HEK293T (cell line): Measurements from ENCODE around the gene TUBA4A.

Experiments used
- ELF4 ChIP-seq: fragments of 450-650 bp; IDR thresholded peaks from 2 replicates; pipeline ENCODE4 v1.6.1; 2017; ENCODE audit warnings: antibody characterized with exemption
- FOXA1 ChIP-seq: fragments of 450-650 bp; IDR thresholded peaks from 2 replicates; pipeline ENCODE4 v1.6.1; 2016; ENCODE audit warnings: mild to moderate bottlenecking
- FOXK2 ChIP-seq: fragments of 450-650 bp; IDR thresholded peaks from 2 replicates; pipeline ENCODE4 v1.6.1; 2016; ENCODE audit warnings: mild to moderate bottlenecking
- TARDBP ChIP-seq: fragments of 450-650 bp; IDR thresholded peaks from 2 replicates; pipeline ENCODE4 v1.6.1; 2016

- TF ChIP-seq FOXA1: no peak
- TF ChIP-seq FOXK2: no peak
- no peak for TF ChIP-seq ELF4
- no peak for TF ChIP-seq TARDBP
These were observed 40.1 kb downstream of the TUBA4A start for GRCh38 chr2:219213486-219214071.
